HCT116 (cell line): ENCODE data around the gene ACVRL1. TPM values are rescaled to one million over a fixed set of nuclear protein-coding genes. Genes with fewer than 3 reads are reported as not detected.

Experiments
- ATAC-seq: fragments of 200-7000 bp; cut with Tn5 transposase; 2 replicates; pipeline ENCODE4 v1.9.1; 2020; ENCODE audit warnings: mild to moderate bottlenecking, moderate library complexity
- BruUV-seq: library from RNA; stranded (reverse); fragments of 400-500 nt; replicated peaks from 2 replicates; lab custom pipeline; 2021; lab: Mats Ljungman, UMichigan
- CTCF ChIA-PET: fragments of 300-600 bp; sonication (Branson Sonifier 250); formaldehyde crosslinking; loops from one replicate; lab custom pipeline; 2021; ENCODE audit warnings: antibody characterized with exemption; lab: Charles Lee
- POLR2A ChIA-PET: fragments of 300-600, 350-600 bp; sonication (Branson Sonifier 250); formaldehyde crosslinking; loops from one replicate; lab custom pipeline; 2021; ENCODE audit warnings: antibody characterized with exemption; lab: Charles Lee
- RAD21 ChIA-PET, 2 experiments: fragments of 300-600 bp; sonication (Branson Sonifier 250); formaldehyde crosslinking; loops; one replicate each; lab custom pipeline; 2023; ENCODE audit warnings: low total read pairs in 2 of 2; ENCODE audit not compliant: uncharacterized antibody in 2 of 2, unreplicated experiment in 2 of 2, low non-redundant PET in 1 of 2; lab: Charles Lee
- DNase-seq: peaks from one replicate; pipeline ENCODE4 v3.0.0-alpha.2; 2010; ENCODE audit warnings: low read depth, low spot score
- H2AFZ ChIP-seq: fragments of 200-600 bp; shearing (Covaris generic), sonication (generic); 2 replicates; pipeline ENCODE4 v1.6.1; 2017; ENCODE audit warnings: low read depth, mixed run types, mixed read lengths, antibody characterized with exemption, low read length; ENCODE audit not compliant: poor library complexity, severe bottlenecking
- H3K27ac ChIP-seq: 2 replicates; pipeline ENCODE4 v1.5.1; 2012; ENCODE audit warnings: low read depth, low read length
- H3K27me3 ChIP-seq: fragments of 200-600 bp; sonication (generic); 2 replicates; pipeline ENCODE4 v1.6.1; 2016; ENCODE audit warnings: mixed run types, low read length, mixed read lengths; ENCODE audit not compliant: insufficient read depth
- H3K36me3 ChIP-seq, 2 experiments: fragments of 200-500 bp in 1 of 2; fragments of 200-600 bp in 1 of 2; sonication (Bioruptor generic) in 1 of 2; sonication (generic) in 1 of 2; 2 replicates each; pipeline versions ENCODE4 v1.5.1 to v1.6.1; 2014 to 2016; ENCODE audit warnings: low read length in 2 of 2, inconsistent platforms in 1 of 2, mixed read lengths in 1 of 2, mixed run types in 1 of 2; ENCODE audit not compliant: insufficient read depth in 2 of 2, control insufficient read depth in 1 of 2
- H3K4me1 ChIP-seq, 2 experiments: fragments of 200-600 bp in 1 of 2; sonication (generic) in 1 of 2; 2 replicates each; pipeline versions ENCODE4 v1.5.1 to v1.6.1; 2012 to 2017; ENCODE audit warnings: low read length in 2 of 2, inconsistent platforms in 1 of 2, mild to moderate bottlenecking in 1 of 2, mixed read lengths in 1 of 2, mixed run types in 1 of 2, moderate library complexity in 1 of 2; ENCODE audit not compliant: insufficient read depth in 2 of 2, control insufficient read depth in 1 of 2
- H3K4me2 ChIP-seq: fragments of 200-600 bp; sonication (generic); 2 replicates; pipeline ENCODE4 v1.6.1; 2017; ENCODE audit warnings: mixed run types, low read length, mixed read lengths
- H3K4me3 ChIP-seq, 2 experiments: fragments of 200-600 bp in 1 of 2; sonication (generic) in 1 of 2; replicated peaks in 1 of 2; 2 replicates each; pipeline ENCODE4 v1.5.1; 2011 to 2016; ENCODE audit warnings: low read length in 2 of 2, control low read depth in 1 of 2, low read depth in 1 of 2, mild to moderate bottlenecking in 1 of 2, mixed read lengths in 1 of 2, mixed run types in 1 of 2
- H3K79me2 ChIP-seq: fragments of 200-600 bp; sonication (generic); 2 replicates; pipeline ENCODE4 v1.6.1; 2017; ENCODE audit warnings: mild to moderate bottlenecking, mixed run types, low read length, moderate library complexity, mixed read lengths; ENCODE audit not compliant: insufficient read depth
- H3K9ac ChIP-seq: fragments of 200-600 bp; sonication (generic); 2 replicates; pipeline ENCODE4 v1.6.1; 2016; ENCODE audit warnings: low read length, mixed read lengths
- H3K9me2 ChIP-seq: fragments of 200-600 bp; sonication (generic), shearing (Covaris generic); 2 replicates; pipeline ENCODE4 v1.6.1; 2017; ENCODE audit warnings: mixed run types, mild to moderate bottlenecking, moderate library complexity; ENCODE audit not compliant: insufficient read depth
- H3K9me3 ChIP-seq, 2 experiments: fragments of 200-500 bp in 1 of 2; fragments of 200-600 bp in 1 of 2; sonication (Bioruptor generic) in 1 of 2; sonication (generic) in 1 of 2; 2 replicates each; pipeline ENCODE4 v1.6.1; 2014 to 2017; ENCODE audit warnings: low read length in 2 of 2, mixed read lengths in 2 of 2, inconsistent platforms in 1 of 2, low read depth in 1 of 2, mild to moderate bottlenecking in 1 of 2, mixed run types in 1 of 2, moderate library complexity in 1 of 2; ENCODE audit not compliant: control insufficient read depth in 1 of 2, insufficient read depth in 1 of 2
- H4K20me1 ChIP-seq: fragments of 200-600 bp; sonication (generic), shearing (Covaris generic); 2 replicates; pipeline ENCODE4 v1.6.1; 2017; ENCODE audit warnings: mixed run types, mild to moderate bottlenecking, moderate library complexity; ENCODE audit not compliant: insufficient read depth
- ATF3 ChIP-seq: IDR thresholded peaks from 2 replicates; pipeline ENCODE4 v1.6.1; 2012
- CEBPB ChIP-seq: IDR thresholded peaks from 2 replicates; pipeline ENCODE4 v1.6.1; 2012; ENCODE audit warnings: low read depth
- CTCF ChIP-seq, 3 experiments: fragments of 200-600 bp in 1 of 3; sonication (generic) in 1 of 3; IDR thresholded peaks in 2 of 3; conservative IDR thresholded peaks in 1 of 3; 2 replicates each; pipeline ENCODE4 v1.5.1; 2012 to 2017; ENCODE audit warnings: low read depth in 2 of 3, low read length in 2 of 3, antibody characterized with exemption in 1 of 3, borderline replicate concordance in 1 of 3, control low read depth in 1 of 3, mild to moderate bottlenecking in 1 of 3, mixed read lengths in 1 of 3, mixed run types in 1 of 3, moderate library complexity in 1 of 3; ENCODE audit not compliant: insufficient read depth in 1 of 3
- EGR1 ChIP-seq: IDR thresholded peaks from 2 replicates; pipeline ENCODE4 v1.6.1; 2012; ENCODE audit warnings: low read depth
- ELF1 ChIP-seq: IDR thresholded peaks from 2 replicates; pipeline ENCODE4 v1.6.1; 2012; ENCODE audit warnings: low read depth, borderline replicate concordance
- EZH2 ChIP-seq: fragments of 200-600 bp; sonication (generic); IDR thresholded peaks from 2 replicates; pipeline ENCODE4 v1.6.1; 2017; ENCODE audit warnings: antibody characterized with exemption, mixed run types
- EZH2phosphoT487 ChIP-seq: fragments of 200-600 bp; IDR thresholded peaks from 2 replicates; pipeline ENCODE4 v1.6.1; 2018; ENCODE audit warnings: antibody characterized with exemption, borderline replicate concordance
- JUND ChIP-seq: IDR thresholded peaks from 2 replicates; pipeline ENCODE4 v1.6.1; 2012
- POLR2A ChIP-seq: IDR thresholded peaks from 2 replicates; pipeline ENCODE4 v1.7.0; 2011; ENCODE audit warnings: borderline replicate concordance; ENCODE audit not compliant: insufficient read depth, insufficient read length; ENCODE audit errors: extremely low read depth
- POLR2AphosphoS5 ChIP-seq: IDR thresholded peaks from 2 replicates; pipeline ENCODE4 v1.6.1; 2011; ENCODE audit warnings: mild to moderate bottlenecking, low read depth, low read length, moderate library complexity
- RAD21 ChIP-seq: IDR thresholded peaks from 2 replicates; pipeline ENCODE4 v1.6.1; 2012; ENCODE audit warnings: low read depth, mild to moderate bottlenecking
- REST ChIP-seq: IDR thresholded peaks from 2 replicates; pipeline ENCODE4 v1.6.1; 2012; ENCODE audit warnings: low read depth
- SIN3A ChIP-seq: IDR thresholded peaks from 2 replicates; pipeline ENCODE4 v1.6.1; 2012; ENCODE audit warnings: low read depth
- SP1 ChIP-seq: IDR thresholded peaks from 2 replicates; pipeline ENCODE4 v1.6.1; 2012; ENCODE audit warnings: low read depth
- SRF ChIP-seq: IDR thresholded peaks from 2 replicates; pipeline ENCODE4 v1.6.1; 2012; ENCODE audit warnings: low read depth
- TCF7L2 ChIP-seq: IDR thresholded peaks from 2 replicates; pipeline ENCODE4 v1.7.0; 2011; ENCODE audit warnings: borderline replicate concordance, inconsistent platforms; ENCODE audit not compliant: insufficient read depth, insufficient read length; ENCODE audit errors: extremely low read depth
- YY1 ChIP-seq: IDR thresholded peaks from 2 replicates; pipeline ENCODE4 v1.6.1; 2011; ENCODE audit warnings: low read length, low read depth, moderate library complexity, mild to moderate bottlenecking; ENCODE audit not compliant: insufficient replicate concordance; ENCODE audit errors: extremely low read depth
- ZBTB33 ChIP-seq: IDR thresholded peaks from 2 replicates; pipeline ENCODE4 v1.6.1; 2011; ENCODE audit warnings: mild to moderate bottlenecking, low read length, moderate library complexity; ENCODE audit not compliant: insufficient replicate concordance; ENCODE audit errors: extremely low read depth
- ZFX ChIP-seq: fragments of 450-650 bp; IDR thresholded peaks from 2 replicates; pipeline ENCODE4 v1.6.1; 2017
- ZNF274 ChIP-seq: fragments of 200-500 bp; sonication (Bioruptor generic); IDR thresholded peaks from 2 replicates; pipeline ENCODE4 v1.6.1; 2014; ENCODE audit warnings: mild to moderate bottlenecking, low read depth, low read length, inconsistent platforms
- intact Hi-C: fragments of 100-400 bp; cut with micrococcal nuclease; formaldehyde crosslinking; loops from 2 replicates; pipeline ENCODE4 v1.10.0; 2022
- total RNA-seq: library from RNA; stranded (reverse); gene quantifications from one replicate; pipeline ENCODE4 v1.2.1, GENCODE V29; 2021; ENCODE audit not compliant: unreplicated experiment

The ACVRL1 gene
- total RNA-seq, 1 experiment from 2014 or later, result 2.5 TPM

- H3K4me2 ChIP-seq, result peak within 1 kb of the TSS; percentile 95
- H4K20me1 ChIP-seq, result no peaks in the 10 kb centered on the region
- POLR2A ChIA-PET, result no interaction called here
- H2AFZ ChIP-seq, result peak within 1 kb of the TSS; percentile 58
- intact Hi-C loops, result no loop called here
- H3K27ac ChIP-seq, result peak within 1 kb of the TSS; percentile 67; the same call in 1 of the 2 replicates
- H3K9ac ChIP-seq, result peak within 1 kb of the TSS; percentile 87
- H3K9me2 ChIP-seq, result no peaks in the 10 kb centered on the region
- H3K27me3 ChIP-seq, result peaks cover 3% of the 10 kb centered on the region; the same call in 1 of the 2 replicates
- no peaks in the 10 kb centered on the region for H3K36me3 ChIP-seq
- H3K9me3 ChIP-seq, result no peaks in the 10 kb centered on the region
- ATAC-seq, result peak; percentile 97
- peaks cover 45% of the 10 kb centered on the region for H3K79me2 ChIP-seq
- DNase-seq, result peak; percentile 86
- CTCF ChIA-PET, result interaction anchor here (0.6 kb wide), 1 partner anchor 75 kb away, joined by 3 read pairs; no protein-coding TSS in a partner anchor
- RAD21 ChIA-PET, result no interaction called here
- BruUV-seq, result no TSS peak
- peaks cover 9 to 21% of the 10 kb centered on the region in 2 experiments; a peak in 3 of 4 replicates for H3K4me1 ChIP-seq
- H3K4me3 ChIP-seq, result peak within 1 kb of the TSS; percentile 78 to 88
- no peak for TF ChIP-seq EZH2phosphoT487
- no peak for TF ChIP-seq SIN3A
- TF ChIP-seq TCF7L2, result peak; percentile 32
- TF ChIP-seq EGR1, result peak; percentile 73
- no peak for TF ChIP-seq REST
- TF ChIP-seq POLR2A, result no peak
- no peak for TF ChIP-seq ZBTB33
- no peak for TF ChIP-seq SP1
- no peak for TF ChIP-seq CTCF (IDR thresholded peaks at IDR 0.05 in 2 of 3, conservative IDR thresholded peaks at IDR 0.05 in 1 of 3; ENCODE audit: borderline replicate concordance in 1 of 3, insufficient read depth in 1 of 3, low read depth in 2 of 3, low read length in 2 of 3)
- TF ChIP-seq ELF1, result no peak
- TF ChIP-seq JUND, result no peak
- TF ChIP-seq ZFX, result no peak
- TF ChIP-seq YY1, result no peak
- TF ChIP-seq ATF3, result no peak
- TF ChIP-seq CEBPB, result no peak
- TF ChIP-seq POLR2AphosphoS5, result peak; percentile 63
- TF ChIP-seq EZH2, result no peak
- no peak for TF ChIP-seq ZNF274
- TF ChIP-seq SRF, result no peak; the same call in 1 of the 2 replicates
- TF ChIP-seq RAD21, result no peak
These were observed 44.0 kb downstream of the ACVRL1 start, which contains the start of gene ACVR1B for GRCh38 chr12:51951199-51951842. ACVR1B (plus strand) TSS chr12:51951699; CDS start chr12:51951744, 45 bp downstream.
